ENCODE results near the gene SOX1.

SOX1 gene

GRCh38 chr13:112102243-112102642 is 35.3 kb downstream of the SOX1 start:
- no peaks in the 10 kb centered on the region for H3K4me1 Mint-ChIP-seq
- no peaks in the 10 kb centered on the region for H3K9me3 Mint-ChIP-seq
- CTCF ChIA-PET = no interaction called here

DNA sequence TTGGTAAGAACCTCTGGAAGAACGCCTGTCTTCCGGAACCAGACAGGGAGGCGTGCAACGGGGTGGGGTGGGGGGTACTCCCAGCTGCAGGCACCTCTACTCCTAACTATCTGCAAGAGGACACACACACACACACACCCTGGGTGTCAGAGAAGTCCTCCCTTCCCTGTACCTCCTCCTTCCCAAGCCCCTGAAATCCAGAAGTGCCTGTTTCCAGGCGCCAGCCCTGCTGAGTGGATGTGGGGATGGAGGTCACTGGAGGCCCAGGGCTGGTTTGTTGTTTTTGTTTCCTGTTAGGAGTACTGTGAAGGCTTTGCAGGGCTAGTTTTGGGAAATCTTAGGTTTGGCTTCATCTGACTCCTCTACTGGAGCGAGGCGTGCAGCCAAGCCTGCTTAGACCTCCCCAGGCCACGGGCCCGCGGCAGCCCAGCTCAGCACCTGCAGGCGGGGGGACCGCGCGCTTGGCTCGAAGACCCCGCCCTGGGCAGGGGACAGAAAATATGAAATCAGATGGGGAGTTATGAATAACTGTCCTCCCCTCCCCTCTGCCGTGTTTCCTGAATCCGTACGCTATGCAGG is 36.4 kb downstream of the SOX1 start:
- H3K9me3 Mint-ChIP-seq = no peaks in the 10 kb centered on the region
- H3K27ac Mint-ChIP-seq = no peak overlapping the region
- CTCF ChIA-PET = no interaction called here
- no peak overlapping the region for H3K4me3 Mint-ChIP-seq
- no peaks in the 10 kb centered on the region for H3K4me1 Mint-ChIP-seq
- H3K36me3 Mint-ChIP-seq = peaks cover 2% of the 10 kb centered on the region
- H3K27me3 Mint-ChIP-seq = peaks cover 61% of the 10 kb centered on the region
- no peak for DNase-seq

More at GRCh38 chr13:112102243-112102642, 35.3 kb downstream of the SOX1 start:
- no peak overlapping the region for H3K4me3 Mint-ChIP-seq
- H3K36me3 Mint-ChIP-seq = peaks cover 2% of the 10 kb centered on the region
- peaks cover 54% of the 10 kb centered on the region for H3K27me3 Mint-ChIP-seq
- no peak overlapping the region for H3K27ac Mint-ChIP-seq
- DNase-seq = no peak

DNA sequence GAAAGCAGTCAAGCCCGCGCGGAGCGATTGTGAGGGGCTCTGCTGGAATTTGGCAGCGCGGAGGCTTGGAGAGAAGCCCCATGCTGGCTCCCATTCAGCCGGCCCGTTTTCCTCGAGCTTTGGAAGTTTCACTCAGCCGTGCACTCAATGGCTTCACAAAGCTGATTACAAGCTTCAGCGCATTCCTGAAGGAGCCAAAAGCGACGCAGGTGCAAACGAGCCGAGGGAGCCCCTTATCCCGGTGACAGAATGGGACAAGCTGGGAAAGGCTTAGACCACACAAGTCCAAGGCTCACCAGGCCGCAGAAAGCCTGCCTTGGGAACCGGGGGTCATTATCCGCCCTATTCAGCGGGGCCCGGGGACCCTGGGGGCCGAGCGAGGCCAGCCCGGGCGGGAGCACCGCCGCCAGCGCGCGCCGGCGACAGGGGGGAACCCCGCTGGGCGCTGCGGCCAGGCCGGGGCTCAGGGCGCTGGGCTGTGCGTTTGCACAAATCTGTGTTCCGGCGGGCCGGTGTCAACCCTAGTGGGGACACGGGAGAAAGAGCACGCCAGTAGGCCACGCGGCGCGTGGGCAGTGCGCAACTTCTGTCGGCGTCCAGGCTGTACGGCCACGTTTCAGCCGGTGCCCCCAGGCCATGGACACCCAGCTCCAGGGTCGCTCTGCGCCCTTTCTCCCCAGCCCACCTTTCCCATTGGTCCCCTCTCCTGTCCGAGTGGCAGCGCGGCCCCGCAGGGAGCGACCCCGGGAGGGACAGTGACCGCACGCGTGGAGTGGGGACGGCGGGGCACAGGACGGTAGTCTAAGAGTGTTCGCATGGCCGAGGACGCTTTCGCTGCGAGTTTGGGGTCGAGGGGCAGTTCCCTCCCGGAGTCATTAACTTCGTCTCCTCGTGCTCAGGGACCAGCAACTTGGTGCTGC is 37.3 kb downstream of the SOX1 start:
- Mint-ChIP-seq H3K27me3 (peaks cover 69% of the 10 kb centered on the region), H3K4me1 (no peaks in the 10 kb centered on the region), H3K9me3 (no peaks in the 10 kb centered on the region), H3K27ac (no peak overlapping the region), H3K4me3 (no peak overlapping the region), H3K36me3 (peaks cover 2% of the 10 kb centered on the region)
- no peak for DNase-seq
- CTCF ChIA-PET = interaction anchor here (0.9 kb wide), 1 partner anchor 33 kb away, joined by 3 read pairs; no protein-coding TSS in a partner anchor

GRCh38 chr13:112104881-112105234 is 37.9 kb downstream of the SOX1 start:
- Mint-ChIP-seq H3K27ac (no peak overlapping the region), H3K4me3 (no peak overlapping the region), H3K9me3 (no peaks in the 10 kb centered on the region), H3K4me1 (no peaks in the 10 kb centered on the region), H3K36me3 (peaks cover 2% of the 10 kb centered on the region), H3K27me3 (peaks cover 76% of the 10 kb centered on the region)
- CTCF ChIA-PET = interaction anchor here (0.9 kb wide), 1 partner anchor 34 kb away, joined by 3 read pairs; no protein-coding TSS in a partner anchor
- DNase-seq = no peak

DNA sequence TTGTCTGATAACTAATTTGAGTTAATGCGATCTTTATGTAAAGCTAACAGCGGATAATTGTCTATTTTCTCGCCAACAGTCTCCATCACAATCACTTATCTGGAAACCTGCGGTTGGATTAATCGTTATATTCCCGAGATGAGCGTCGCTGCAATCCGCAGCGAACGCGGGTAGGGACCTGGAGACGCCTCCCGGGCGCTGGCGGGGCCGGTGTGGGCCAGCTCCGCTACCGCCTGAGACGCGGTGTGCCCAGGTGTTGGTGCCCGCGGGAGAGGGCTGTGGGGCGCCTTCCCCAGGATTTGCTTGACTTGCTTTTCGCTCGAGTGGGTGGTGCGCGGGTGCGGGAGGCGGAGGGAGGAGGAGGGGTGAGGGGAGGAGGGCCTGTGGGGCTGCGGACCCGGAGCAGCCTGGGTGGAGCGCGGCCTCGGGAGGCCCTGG is 38.3 kb downstream of the SOX1 start:
- Mint-ChIP-seq H3K36me3 (peaks cover 2% of the 10 kb centered on the region), H3K27ac (no peak overlapping the region), H3K4me3 (no peak overlapping the region), H3K27me3 (peaks cover 77% of the 10 kb centered on the region), H3K4me1 (no peaks in the 10 kb centered on the region), H3K9me3 (no peaks in the 10 kb centered on the region)
- CTCF ChIA-PET = interaction anchor here (0.9 kb wide), 1 partner anchor 34 kb away, joined by 3 read pairs; no protein-coding TSS in a partner anchor
- DNase-seq = no peak

DNA sequence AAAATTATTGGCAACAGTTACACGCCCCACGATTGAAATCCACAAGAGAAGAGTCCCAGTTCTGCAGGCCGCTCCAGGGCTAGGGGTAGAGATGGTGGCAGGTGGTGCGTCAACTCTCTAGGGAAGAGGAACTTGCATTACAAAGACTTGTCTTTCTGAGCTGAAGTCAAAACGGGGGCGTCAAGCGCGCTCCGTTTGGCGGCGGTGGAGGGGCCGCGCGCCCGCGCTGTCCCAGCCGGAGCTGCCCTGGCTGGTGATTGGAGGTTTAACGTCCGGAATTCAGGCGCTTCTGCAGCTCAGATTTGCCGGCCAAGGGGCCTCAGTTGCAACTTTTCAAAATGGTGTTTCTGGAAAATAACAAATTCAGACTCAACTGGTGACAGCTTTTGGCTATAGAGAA is 38.9 kb downstream of the SOX1 start:
- DNase-seq = no peak
- Mint-ChIP-seq H3K4me1 (no peaks in the 10 kb centered on the region), H3K27me3 (peaks cover 77% of the 10 kb centered on the region), H3K9me3 (no peaks in the 10 kb centered on the region), H3K27ac (no peak overlapping the region), H3K36me3 (peaks cover 2% of the 10 kb centered on the region), H3K4me3 (no peak overlapping the region)
- CTCF ChIA-PET = no interaction called here

DNA sequence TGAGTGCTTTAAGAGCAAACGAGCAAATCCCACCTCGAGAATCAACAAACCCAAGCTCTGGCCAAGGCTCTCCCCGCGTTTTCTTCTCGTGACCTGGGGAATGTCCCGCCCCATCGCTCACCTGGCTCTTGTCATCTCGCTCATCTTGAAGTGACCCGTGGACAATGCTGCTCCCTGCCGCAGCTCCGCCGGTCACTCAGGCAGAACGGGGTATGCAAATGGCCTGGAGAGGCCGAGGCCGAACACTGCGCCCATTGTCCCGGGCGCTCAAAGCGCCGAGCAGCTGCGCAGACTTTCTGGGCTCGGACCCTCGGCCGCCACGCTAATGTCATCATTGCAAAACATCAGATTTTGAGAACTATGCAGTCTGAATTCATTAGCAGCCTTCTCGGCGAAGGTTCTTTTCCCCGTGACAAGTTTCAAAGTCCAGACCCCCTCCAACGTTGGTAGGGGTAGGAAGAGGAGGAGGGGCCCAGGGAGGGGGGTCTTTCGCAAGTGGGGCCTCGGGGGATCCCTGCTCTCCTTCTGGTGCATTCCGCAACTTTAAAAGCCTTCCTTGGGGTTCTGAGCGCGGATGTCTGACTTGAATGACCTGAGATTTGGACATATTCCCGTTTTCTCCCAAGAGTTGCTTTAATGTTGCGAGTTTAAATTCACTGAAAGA is 39.7 kb downstream of the SOX1 start:
- H3K36me3 Mint-ChIP-seq = peaks cover 2% of the 10 kb centered on the region
- CTCF ChIA-PET = no interaction called here

GRCh38 chr13:112107289-112107688 is 40.3 kb downstream of the SOX1 start:
- Mint-ChIP-seq H3K27me3 (peaks cover 74% of the 10 kb centered on the region), H3K9me3 (no peaks in the 10 kb centered on the region), H3K4me3 (no peak overlapping the region), H3K4me1 (no peaks in the 10 kb centered on the region), H3K36me3 (peaks cover 2% of the 10 kb centered on the region), H3K27ac (no peak overlapping the region)
- CTCF ChIA-PET = no interaction called here
- DNase-seq = no peak

More for the DNA sequence above, 39.7 kb downstream of the SOX1 start:
- H3K4me3 Mint-ChIP-seq = no peak overlapping the region
- H3K9me3 Mint-ChIP-seq = no peaks in the 10 kb centered on the region
- DNase-seq = no peak
- H3K4me1 Mint-ChIP-seq = no peaks in the 10 kb centered on the region
- no peak overlapping the region for H3K27ac Mint-ChIP-seq
- peaks cover 77% of the 10 kb centered on the region for H3K27me3 Mint-ChIP-seq

DNA sequence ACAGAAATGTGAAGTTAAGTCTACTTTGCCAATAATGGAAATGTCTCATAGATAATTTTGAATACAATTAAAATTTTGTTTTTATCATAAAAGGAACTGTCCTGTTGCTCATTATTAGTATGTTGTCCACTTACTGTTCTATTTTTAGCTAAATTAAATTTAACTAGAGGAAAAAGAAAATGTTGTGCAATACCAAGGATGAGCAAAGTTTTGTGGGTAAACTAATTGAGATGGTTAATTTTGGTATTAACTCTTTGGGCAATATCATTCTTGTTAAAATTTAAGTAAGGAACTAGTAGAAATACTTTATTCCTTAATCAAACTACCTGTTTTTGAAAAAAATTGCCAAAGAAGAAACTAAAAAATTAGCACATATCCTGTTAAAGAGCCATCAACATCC is 43.5 kb downstream of the SOX1 start:
- Mint-ChIP-seq H3K4me3 (no peak overlapping the region), H3K9me3 (no peaks in the 10 kb centered on the region), H3K4me1 (no peaks in the 10 kb centered on the region), H3K27me3 (peaks cover 71% of the 10 kb centered on the region), H3K27ac (no peak overlapping the region), H3K36me3 (peaks cover 2% of the 10 kb centered on the region)
- CTCF ChIA-PET = interaction anchor here (1.4 kb wide), 1 partner anchor 333 kb away, joined by 3 read pairs; no protein-coding TSS in a partner anchor
- no peak for DNase-seq

GRCh38 chr13:112111239-112111857 is 44.4 kb downstream of the SOX1 start:
- peaks cover 62% of the 10 kb centered on the region for H3K27me3 Mint-ChIP-seq
- H3K27ac Mint-ChIP-seq = no peak overlapping the region
- DNase-seq = no peak
- H3K4me3 Mint-ChIP-seq = no peak overlapping the region
- H3K4me1 Mint-ChIP-seq = no peaks in the 10 kb centered on the region
- CTCF ChIA-PET = no interaction called here
- no peaks in the 10 kb centered on the region for H3K9me3 Mint-ChIP-seq
- H3K36me3 Mint-ChIP-seq = peaks cover under 1% of the 10 kb centered on the region

DNA sequence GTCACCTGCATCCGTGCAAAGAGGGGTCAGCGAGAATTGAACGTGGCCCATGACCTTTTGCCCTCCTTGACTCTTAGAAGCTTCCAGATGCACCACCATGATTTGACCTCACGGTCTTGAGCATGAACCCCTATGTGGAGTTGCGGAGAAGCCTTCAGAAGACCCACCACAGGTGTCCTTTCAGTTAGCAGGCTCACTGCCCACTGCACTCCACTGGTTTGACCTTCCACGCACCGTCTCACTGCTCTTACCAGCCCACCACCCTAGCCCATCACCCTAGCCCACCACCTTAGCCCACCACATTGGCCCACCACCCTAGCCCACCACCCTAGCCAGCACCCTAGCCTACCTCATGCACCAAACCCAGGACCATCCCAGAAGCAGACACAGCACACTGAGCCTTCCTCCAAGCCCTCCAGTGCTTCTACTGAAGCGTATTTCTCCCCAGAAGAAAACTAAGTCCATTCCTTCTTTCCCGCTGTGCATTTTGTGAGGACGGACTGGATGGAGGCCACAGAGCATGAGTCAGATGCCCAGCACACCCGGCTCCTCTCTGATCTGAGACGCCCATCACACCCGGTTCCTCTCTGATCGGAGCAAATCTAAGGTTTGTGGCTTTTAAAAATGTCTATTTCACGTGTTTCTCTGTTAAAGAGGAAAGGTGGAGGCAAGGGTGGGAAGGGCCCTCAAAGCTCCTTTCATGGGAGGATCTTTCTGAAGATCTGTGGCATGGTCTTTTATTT is 45.8 kb downstream of the SOX1 start:
- no peaks in the 10 kb centered on the region for H3K36me3 Mint-ChIP-seq
- peaks cover 49% of the 10 kb centered on the region for H3K27me3 Mint-ChIP-seq
- CTCF ChIA-PET = no interaction called here
- no peak overlapping the region for H3K27ac Mint-ChIP-seq
- H3K4me3 Mint-ChIP-seq = no peak overlapping the region
- no peaks in the 10 kb centered on the region for H3K4me1 Mint-ChIP-seq
- DNase-seq = no peak
- no peaks in the 10 kb centered on the region for H3K9me3 Mint-ChIP-seq

GRCh38 chr13:112113348-112113747 is 46.4 kb downstream of the SOX1 start:
- Mint-ChIP-seq H3K27ac (no peak overlapping the region), H3K4me1 (no peaks in the 10 kb centered on the region), H3K9me3 (no peaks in the 10 kb centered on the region), H3K27me3 (peaks cover 44% of the 10 kb centered on the region), H3K4me3 (no peak overlapping the region), H3K36me3 (no peaks in the 10 kb centered on the region)
- DNase-seq = no peak
- CTCF ChIA-PET = no interaction called here

DNA sequence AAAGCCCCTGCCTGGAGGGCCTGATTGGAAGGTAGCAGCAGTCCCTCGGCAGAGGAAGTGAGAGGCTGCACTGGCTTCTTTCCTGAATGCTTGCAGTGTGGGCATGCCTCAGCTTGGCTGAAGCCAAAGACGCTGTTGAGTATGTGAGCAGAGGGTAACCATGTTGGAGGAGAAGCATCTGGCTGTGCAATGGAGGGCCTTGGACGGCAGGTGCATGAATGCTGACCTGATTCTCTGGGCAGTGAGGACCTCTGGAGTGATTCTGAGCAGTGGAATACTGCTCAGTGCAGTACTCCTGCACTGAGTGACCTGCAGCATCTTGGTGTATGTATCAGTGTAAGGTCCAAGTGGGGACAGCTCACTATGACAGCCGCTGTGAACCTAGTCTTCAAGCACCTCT is 46.9 kb downstream of the SOX1 start:
- H3K4me1 Mint-ChIP-seq = no peaks in the 10 kb centered on the region
- peaks cover 38% of the 10 kb centered on the region for H3K27me3 Mint-ChIP-seq
- H3K9me3 Mint-ChIP-seq = no peaks in the 10 kb centered on the region
- CTCF ChIA-PET = no interaction called here
- H3K36me3 Mint-ChIP-seq = no peaks in the 10 kb centered on the region
- no peak for DNase-seq
- H3K27ac Mint-ChIP-seq = no peak overlapping the region
- H3K4me3 Mint-ChIP-seq = no peak overlapping the region

- no peak overlapping the region for H3K4me3 Mint-ChIP-seq
- CTCF ChIA-PET = no interaction called here
- H3K36me3 Mint-ChIP-seq = no peaks in the 10 kb centered on the region
- DNase-seq = no peak
- no peaks in the 10 kb centered on the region for H3K4me1 Mint-ChIP-seq
- no peaks in the 10 kb centered on the region for H3K9me3 Mint-ChIP-seq
- H3K27ac Mint-ChIP-seq = no peak overlapping the region
- peaks cover 33% of the 10 kb centered on the region for H3K27me3 Mint-ChIP-seq
Observed at GRCh38 chr13:112114391-112114790, 47.4 kb downstream of the SOX1 start.

Data from activated naive CD4-positive, alpha-beta T cell treated with anti-CD3 and anti-CD28 coated beads, Interleukin-2, amount 10 ng/mL, durations not matched to agents 7 days and 5 days (primary cell).